Right atrium auricular region (tissue), 2 donors: ENCODE results near the gene MYO15A. TPM values are rescaled to one million over a fixed set of nuclear protein-coding genes. Genes with fewer than 3 reads are reported as not detected.

ENCODE experiments used
- DNase-seq: peaks from one replicate; pipeline ENCODE4 v3.0.0-alpha.2; 2019; ENCODE audit warnings: low spot score
- H3K27ac ChIP-seq, 2 donors: fragments of 200-600 bp; sonication (generic); 1 replicate in 1 of 2; 2 replicates in 1 of 2; pipeline ENCODE4 v1.5.1; 2016 to 2019
- H3K27me3 ChIP-seq, 2 donors: fragments of 200-600 bp; sonication (generic); one replicate each; pipeline versions ENCODE4 v1.5.1 to v1.6.0; 2017 to 2019
- H3K36me3 ChIP-seq: fragments of 200-600 bp; sonication (generic); one replicate; pipeline ENCODE4 v1.5.1; 2016
- H3K4me1 ChIP-seq, 2 donors: fragments of 200-600 bp; sonication (generic); one replicate each; pipeline versions ENCODE4 v1.5.1 to v1.6.0; 2017 to 2019
- H3K4me3 ChIP-seq, 2 donors: fragments of 200-600 bp; sonication (generic); 1 replicate in 1 of 2; 2 replicates in 1 of 2; pipeline ENCODE4 v1.5.1; 2017 to 2019; ENCODE audit warnings: mild to moderate bottlenecking in 1 of 2, moderate library complexity in 1 of 2
- H3K9me3 ChIP-seq, 2 donors: fragments of 200-600 bp; sonication (generic); one replicate each; pipeline ENCODE4 v1.5.1; 2019
- total RNA-seq, 2 donors: library from RNA; depleted of rRNA; stranded (reverse); fragments of >200 nt; gene quantifications; one replicate each; pipeline ENCODE4 v1.1.0, GENCODE V29; 2016
- TF ChIP-seq, protein P1 (sequence below), 2 donors: fragments of 200-600 bp; sonication (generic); IDR thresholded peaks; one replicate each; pipeline ENCODE4 v1.5.1; 2019; ENCODE audit warnings: antibody characterized with exemption in 2 of 2

MYO15A gene
- total RNA-seq, 2 donors from 2014 or later, result 0.20 TPM; not detected in 1

DNA sequence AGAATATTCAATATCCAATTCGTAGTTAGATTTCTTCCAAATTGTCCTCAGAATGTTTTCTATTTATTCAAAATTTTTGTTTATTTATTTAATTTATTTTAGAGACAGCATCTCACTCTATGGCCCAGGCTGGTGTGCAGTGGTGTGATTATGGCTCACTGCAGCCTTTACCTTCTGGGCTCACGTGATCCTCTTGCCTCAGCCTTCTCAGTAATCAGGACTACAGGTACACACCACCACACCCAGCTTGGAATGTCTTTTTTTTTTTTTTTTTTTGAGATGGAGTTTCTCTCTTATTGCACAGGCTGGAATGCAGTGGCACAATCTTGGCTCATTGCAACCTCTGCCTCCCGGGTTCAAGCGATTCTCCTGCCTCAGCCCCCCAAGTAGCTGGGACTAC is 24.3 kb upstream of the MYO15A start:
- Histone ChIP-seq H3K27ac (no peak overlapping the region), H3K4me3 (no peak overlapping the region), H3K4me1 (peaks cover 0 to 20% of the 10 kb centered on the region in 2 donors), H3K9me3 (no peaks in the 10 kb centered on the region), H3K27me3 (no peaks in the 10 kb centered on the region), H3K36me3 (no peaks in the 10 kb centered on the region)
- TF ChIP-seq, protein P1, sequence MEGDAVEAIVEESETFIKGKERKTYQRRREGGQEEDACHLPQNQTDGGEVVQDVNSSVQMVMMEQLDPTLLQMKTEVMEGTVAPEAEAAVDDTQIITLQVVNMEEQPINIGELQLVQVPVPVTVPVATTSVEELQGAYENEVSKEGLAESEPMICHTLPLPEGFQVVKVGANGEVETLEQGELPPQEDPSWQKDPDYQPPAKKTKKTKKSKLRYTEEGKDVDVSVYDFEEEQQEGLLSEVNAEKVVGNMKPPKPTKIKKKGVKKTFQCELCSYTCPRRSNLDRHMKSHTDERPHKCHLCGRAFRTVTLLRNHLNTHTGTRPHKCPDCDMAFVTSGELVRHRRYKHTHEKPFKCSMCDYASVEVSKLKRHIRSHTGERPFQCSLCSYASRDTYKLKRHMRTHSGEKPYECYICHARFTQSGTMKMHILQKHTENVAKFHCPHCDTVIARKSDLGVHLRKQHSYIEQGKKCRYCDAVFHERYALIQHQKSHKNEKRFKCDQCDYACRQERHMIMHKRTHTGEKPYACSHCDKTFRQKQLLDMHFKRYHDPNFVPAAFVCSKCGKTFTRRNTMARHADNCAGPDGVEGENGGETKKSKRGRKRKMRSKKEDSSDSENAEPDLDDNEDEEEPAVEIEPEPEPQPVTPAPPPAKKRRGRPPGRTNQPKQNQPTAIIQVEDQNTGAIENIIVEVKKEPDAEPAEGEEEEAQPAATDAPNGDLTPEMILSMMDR (IDR thresholded peaks at IDR 0.05), result no peak
- no peak for DNase-seq

DNA sequence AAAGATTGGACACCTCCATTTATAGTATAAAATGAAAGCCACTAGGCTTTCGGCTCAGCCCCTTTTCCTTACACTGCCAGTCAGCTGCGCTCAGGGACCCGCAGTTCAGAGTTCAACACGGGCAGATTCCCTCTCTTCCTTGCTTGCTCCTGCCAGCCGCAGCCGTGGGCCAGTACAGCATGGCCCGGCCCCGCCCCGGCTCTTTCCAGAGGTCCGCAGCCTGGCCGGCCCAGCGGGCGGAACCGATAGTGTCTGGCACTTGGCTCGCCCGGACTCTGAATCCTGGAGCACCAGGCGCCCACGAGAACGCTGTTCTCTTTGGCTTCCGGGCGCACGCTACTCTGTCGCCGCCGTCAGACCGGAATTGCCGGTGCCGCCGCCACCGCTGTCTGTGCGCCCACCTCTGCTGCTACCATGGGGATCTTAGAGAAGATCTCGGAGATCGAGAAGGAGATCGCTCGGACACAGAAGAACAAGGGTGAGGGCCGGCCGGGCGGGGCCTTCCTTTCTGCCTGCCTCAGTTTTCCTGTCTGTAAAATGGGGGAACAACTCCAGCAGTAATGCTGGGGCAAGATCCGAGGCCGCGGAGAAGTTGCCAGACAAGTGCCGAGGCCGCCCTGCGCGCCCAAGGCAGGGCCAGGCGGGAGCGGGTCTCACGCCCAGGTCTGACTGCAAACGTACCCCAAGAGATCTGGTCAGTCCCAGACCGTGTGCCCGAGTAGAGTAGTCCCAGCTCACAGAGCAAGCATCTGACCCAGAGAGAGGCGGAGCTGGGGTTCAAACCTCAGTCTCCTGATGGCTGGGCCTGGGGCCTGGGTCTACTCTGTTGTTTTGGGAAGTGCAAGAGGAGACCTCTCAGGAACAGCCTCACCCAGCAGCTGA is 20.7 kb upstream of the MYO15A start, which contains the start of gene DRG2:
Gene DRG2 (plus strand): TSS at position 339 of the 882 bp plus-strand sequence. CDS start 76 bp downstream, at position 415.
- Histone ChIP-seq H3K27ac (peak within 1 kb of the TSS; percentile 71 to 84), H3K4me3 (peak within 1 kb of the TSS; percentile 76 to 83), H3K4me1 (peaks cover 0 to 21% of the 10 kb centered on the region in 2 donors), H3K36me3 (no peaks in the 10 kb centered on the region), H3K27me3 (no peaks in the 10 kb centered on the region), H3K9me3 (no peaks in the 10 kb centered on the region)
- peak; percentile 94 for DNase-seq
- TF ChIP-seq, protein P1 (IDR thresholded peaks at IDR 0.05), result peak in 1 of 2 donors; percentile 50

DNA sequence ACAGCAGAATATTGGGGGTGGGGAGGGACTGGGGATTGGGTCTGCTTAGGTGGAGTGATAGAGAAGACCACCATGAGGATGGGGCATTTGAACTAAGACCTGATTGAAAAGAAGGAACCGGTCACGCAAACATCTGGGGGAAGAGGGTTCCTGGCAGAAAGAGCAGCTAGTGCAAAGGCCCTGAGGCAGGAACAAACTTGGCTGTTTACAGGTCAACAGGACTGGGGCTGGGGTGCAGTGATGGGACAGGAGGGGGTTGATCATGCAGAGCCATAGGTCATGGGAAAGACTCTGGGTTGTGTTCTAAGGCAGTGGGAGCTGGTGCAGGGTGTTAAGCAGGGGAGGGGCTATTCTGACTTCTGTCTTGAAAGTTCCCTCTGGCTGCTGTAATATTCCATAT is 18.9 kb upstream of the MYO15A start:
- Histone ChIP-seq H3K4me1 (peaks cover 0 to 21% of the 10 kb centered on the region in 2 donors), H3K36me3 (peaks cover 8% of the 10 kb centered on the region), H3K27me3 (no peaks in the 10 kb centered on the region), H3K27ac (no peak overlapping the region), H3K9me3 (no peaks in the 10 kb centered on the region), H3K4me3 (no peak overlapping the region)
- no peak for DNase-seq
- TF ChIP-seq, protein P1 (IDR thresholded peaks at IDR 0.05), result no peak

DNA sequence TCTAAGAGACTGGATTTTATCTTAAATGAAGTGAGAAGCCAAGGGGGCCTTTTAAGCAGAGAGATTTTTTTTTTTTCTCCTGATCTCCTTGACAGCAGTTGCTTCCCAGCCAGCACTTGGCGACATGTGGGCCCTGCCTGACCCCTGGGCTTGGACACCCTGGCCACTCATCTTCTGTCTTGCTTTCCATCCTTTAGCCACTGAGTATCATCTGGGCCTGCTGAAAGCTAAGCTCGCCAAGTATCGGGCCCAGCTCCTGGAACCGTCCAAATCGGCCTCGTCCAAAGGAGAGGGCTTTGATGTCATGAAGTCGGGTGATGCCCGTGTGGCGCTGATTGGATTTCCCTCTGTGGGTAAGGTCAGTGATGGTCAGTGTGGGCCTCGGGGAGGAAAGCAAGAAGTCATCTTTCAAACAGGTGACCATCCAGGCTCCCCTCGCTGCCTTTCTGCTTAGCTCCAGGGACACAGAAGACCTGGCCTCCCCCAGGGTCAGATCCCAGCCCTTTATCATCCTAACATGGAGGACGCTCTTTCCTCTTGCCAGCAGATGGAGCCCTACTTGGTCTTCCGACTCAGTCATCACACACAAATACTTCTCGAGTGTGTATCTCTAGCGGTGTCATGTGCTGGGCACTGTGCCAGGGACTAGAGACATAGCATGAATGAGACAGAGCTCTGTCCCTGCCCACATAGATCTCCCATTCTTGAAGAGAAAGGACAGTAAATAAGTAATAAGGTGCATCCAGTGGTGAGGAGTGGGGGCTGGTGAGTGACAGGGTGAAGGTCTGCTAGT is 14.7 kb upstream of the MYO15A start:
- no peak overlapping the region for H3K27ac ChIP-seq
- no peaks in the 10 kb centered on the region for H3K27me3 ChIP-seq
- peak; percentile 66 for DNase-seq
- H3K36me3 ChIP-seq, result peaks cover 38% of the 10 kb centered on the region
- H3K4me3 ChIP-seq, result no peak overlapping the region
- H3K4me1 ChIP-seq, result peaks cover 0 to 5% of the 10 kb centered on the region in 2 donors
- no peaks in the 10 kb centered on the region for H3K9me3 ChIP-seq
- TF ChIP-seq, protein P1 (IDR thresholded peaks at IDR 0.05), result peak in 1 of 2 donors; percentile 32

DNA sequence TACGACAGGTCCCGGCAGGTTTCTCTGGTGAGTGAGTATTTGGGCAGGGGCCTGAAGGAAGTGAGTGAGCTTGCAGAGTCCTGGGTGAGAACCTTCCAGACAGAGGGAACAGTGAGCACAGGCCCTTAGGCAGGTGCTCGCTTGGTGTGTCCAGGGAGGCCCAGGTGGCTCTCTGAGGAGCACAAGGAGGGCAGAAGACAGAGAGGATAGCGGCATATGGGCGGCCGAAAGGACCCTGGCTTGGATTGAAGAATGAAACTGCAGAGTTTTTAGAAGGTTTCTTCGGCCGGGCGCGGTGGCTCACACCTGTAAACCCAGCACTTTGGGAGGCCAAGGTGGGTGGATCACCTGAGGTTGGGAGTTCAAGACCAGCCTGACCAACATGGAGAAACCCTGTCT is 14.1 kb upstream of the MYO15A start:
- Histone ChIP-seq H3K36me3 (peaks cover 44% of the 10 kb centered on the region), H3K9me3 (no peaks in the 10 kb centered on the region), H3K4me1 (no peaks in the 10 kb centered on the region), H3K4me3 (no peak overlapping the region), H3K27me3 (no peaks in the 10 kb centered on the region), H3K27ac (no peak overlapping the region)
- TF ChIP-seq, protein P1 (IDR thresholded peaks at IDR 0.05), result no peak
- DNase-seq, result no peak
